OCI-LY7 (cell line): ENCODE measurements around the gene SASH1.

Source experiments
- CTCF ChIP-seq: fragments of 200-600 bp; sonication (generic); conservative IDR thresholded peaks from 2 replicates; pipeline ENCODE4 v1.5.1; 2014; ENCODE audit warnings: mild to moderate bottlenecking, antibody characterized with exemption, low read length, moderate library complexity, mixed read lengths
- EZH2phosphoT487 ChIP-seq: fragments of 200-600 bp; sonication (generic); IDR thresholded peaks from 2 replicates; pipeline ENCODE4 v1.6.1; 2018; ENCODE audit warnings: low read depth, borderline replicate concordance, mild to moderate bottlenecking, mixed run types, antibody characterized with exemption, low read length, moderate library complexity, mixed read lengths

GRCh38 chr6:148548065-148548748, 205.6 kb downstream of the SASH1 start:
- TF ChIP-seq CTCF (no peak), EZH2phosphoT487 (no peak)
